HL-60 (cell line): Measurements from ENCODE around the gene TUBGCP5.

ENCODE experiments used
- DNase-seq, 2 experiments: peaks; one replicate each; pipeline ENCODE4 v3.0.0-alpha.2; 2010 to 2020; ENCODE audit warnings: low read depth in 1 of 2, low spot score in 1 of 2
- H3K27ac ChIP-seq: fragments of 250-450 bp; sonication (Bioruptor Pico); replicated peaks from 2 replicates; pipeline ENCODE4 v1.5.1; 2020; ENCODE audit warnings: mild to moderate bottlenecking, moderate library complexity
- H3K27me3 ChIP-seq: fragments of 250-450 bp; sonication (Bioruptor Pico); 2 replicates; pipeline ENCODE4 v1.5.1; 2021; ENCODE audit warnings: mild to moderate bottlenecking, moderate library complexity; ENCODE audit not compliant: insufficient read depth, poor library complexity, severe bottlenecking
- H3K4me3 ChIP-seq: replicated peaks from 2 replicates; pipeline ENCODE4 v1.5.1; 2011; ENCODE audit warnings: mild to moderate bottlenecking, control low read depth, low read length; ENCODE audit not compliant: insufficient read depth
- CTCF ChIP-seq: IDR thresholded peaks from one replicate; pipeline ENCODE4 v1.5.1; 2011; ENCODE audit warnings: low read length, control low read depth, inconsistent platforms; ENCODE audit not compliant: insufficient read depth
- GABPA ChIP-seq: IDR thresholded peaks from 2 replicates; pipeline ENCODE4 v1.6.1; 2012; ENCODE audit warnings: low read depth
- POLR2AphosphoS5 ChIP-seq: IDR thresholded peaks from 2 replicates; pipeline ENCODE4 v1.6.1; 2012; ENCODE audit warnings: low read depth
- REST ChIP-seq: IDR thresholded peaks from 2 replicates; pipeline ENCODE4 v1.6.1; 2012; ENCODE audit warnings: low read depth; ENCODE audit not compliant: insufficient replicate concordance
- SPI1 ChIP-seq: IDR thresholded peaks from 2 replicates; pipeline ENCODE4 v1.6.1; 2012; ENCODE audit warnings: low read depth, mild to moderate bottlenecking, borderline replicate concordance

TUBGCP5 gene

DNA sequence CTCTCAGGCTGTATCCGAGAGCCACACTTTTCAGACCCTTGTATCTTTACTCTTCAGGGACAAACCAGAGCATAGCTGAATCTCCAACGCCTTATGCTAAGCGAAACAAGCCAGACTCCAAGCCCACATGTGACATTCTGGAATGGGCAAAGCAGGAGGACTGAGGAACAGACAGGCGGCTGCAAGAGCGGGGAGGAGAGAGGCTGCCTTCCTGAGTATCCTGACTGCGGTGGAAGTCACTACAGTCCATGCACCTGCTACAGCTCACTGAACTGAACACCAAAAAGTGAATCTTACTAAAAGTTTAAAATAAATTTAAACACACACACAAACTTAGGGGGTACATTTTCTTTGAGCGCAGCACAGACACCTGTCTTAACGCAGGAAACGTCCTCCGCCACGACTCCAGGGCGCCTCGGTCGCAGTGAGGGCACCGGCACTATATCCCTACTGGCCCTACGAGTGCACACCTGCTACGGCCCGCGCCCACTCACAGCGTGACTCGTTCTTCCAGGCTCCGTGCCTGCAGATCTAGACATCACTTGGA lies 60.6 kb downstream of the TUBGCP5 start:
- H3K4me3 ChIP-seq = peak overlapping the region; percentile 84
- TF ChIP-seq REST = no peak
- no peak for TF ChIP-seq CTCF
- H3K27me3 ChIP-seq = no peaks in the 10 kb centered on the region
- H3K27ac ChIP-seq = no peak overlapping the region
- no peak for DNase-seq

GRCh38 chr15:22974745-22975144 lies 64.6 kb downstream of the TUBGCP5 start:
- peak overlapping the region; percentile 69 for H3K27ac ChIP-seq

GRCh38 chr15:22973987-22974386 lies 65.4 kb downstream of the TUBGCP5 start:
- Histone ChIP-seq H3K4me3 (no peak overlapping the region), H3K27ac (peak overlapping the region; percentile 69; the same call in 1 of the 2 replicates), H3K27me3 (no peaks in the 10 kb centered on the region)
- TF ChIP-seq REST (no peak), CTCF (no peak), GABPA (no peak), SPI1 (no peak), POLR2AphosphoS5 (no peak)
- DNase-seq = no peak

More at GRCh38 chr15:22974745-22975144, 64.6 kb downstream of the TUBGCP5 start:
- DNase-seq = peak; percentile 53 to 83
- TF ChIP-seq POLR2AphosphoS5 (no peak), SPI1 (peak; percentile 90)
- no peaks in the 10 kb centered on the region for H3K27me3 ChIP-seq
- no peak overlapping the region for H3K4me3 ChIP-seq

GRCh38 chr15:22973286-22973685 lies 66.1 kb downstream of the TUBGCP5 start:
- Histone ChIP-seq H3K27me3 (no peaks in the 10 kb centered on the region), H3K4me3 (no peak overlapping the region), H3K27ac (peak overlapping the region; percentile 35; the same call in 1 of the 2 replicates)
- peak in 1 of 2 experiments; percentile 49 for DNase-seq
- no peak for TF ChIP-seq SPI1
- TF ChIP-seq REST = no peak
- no peak for TF ChIP-seq POLR2AphosphoS5
- TF ChIP-seq CTCF = no peak
- TF ChIP-seq GABPA = no peak
